Activated naive CD4-positive, alpha-beta T cell treated with anti-CD3 and anti-CD28 coated beads, Interleukin-2, amount 50 U/mL, for 24 hours (primary cell): ENCODE data around the gene SIGLEC7.
"Not testable (repeated sequence)": the region's sequence is repeated elsewhere in the genome, so short reads cannot be mapped to it uniquely, and the experiment has no call there.

Experiments
- H3K27ac Mint-ChIP-seq: one replicate; pipeline ENCODE4 v1.8.0; 2021; ENCODE audit warnings: mild to moderate bottlenecking, mixed read lengths
- H3K27me3 Mint-ChIP-seq: one replicate; pipeline ENCODE4 v1.8.0; 2021; ENCODE audit warnings: mixed read lengths
- H3K36me3 Mint-ChIP-seq: one replicate; pipeline ENCODE4 v1.8.0; 2021; ENCODE audit warnings: mixed read lengths
- H3K4me1 Mint-ChIP-seq: one replicate; pipeline ENCODE4 v1.8.0; 2021; ENCODE audit warnings: mixed read lengths
- H3K4me3 Mint-ChIP-seq: one replicate; pipeline ENCODE4 v1.8.0; 2021; ENCODE audit warnings: mild to moderate bottlenecking, mixed read lengths
- H3K9me3 Mint-ChIP-seq: one replicate; pipeline ENCODE4 v1.8.0; 2021; ENCODE audit warnings: mixed read lengths

Gene SIGLEC7

DNA sequence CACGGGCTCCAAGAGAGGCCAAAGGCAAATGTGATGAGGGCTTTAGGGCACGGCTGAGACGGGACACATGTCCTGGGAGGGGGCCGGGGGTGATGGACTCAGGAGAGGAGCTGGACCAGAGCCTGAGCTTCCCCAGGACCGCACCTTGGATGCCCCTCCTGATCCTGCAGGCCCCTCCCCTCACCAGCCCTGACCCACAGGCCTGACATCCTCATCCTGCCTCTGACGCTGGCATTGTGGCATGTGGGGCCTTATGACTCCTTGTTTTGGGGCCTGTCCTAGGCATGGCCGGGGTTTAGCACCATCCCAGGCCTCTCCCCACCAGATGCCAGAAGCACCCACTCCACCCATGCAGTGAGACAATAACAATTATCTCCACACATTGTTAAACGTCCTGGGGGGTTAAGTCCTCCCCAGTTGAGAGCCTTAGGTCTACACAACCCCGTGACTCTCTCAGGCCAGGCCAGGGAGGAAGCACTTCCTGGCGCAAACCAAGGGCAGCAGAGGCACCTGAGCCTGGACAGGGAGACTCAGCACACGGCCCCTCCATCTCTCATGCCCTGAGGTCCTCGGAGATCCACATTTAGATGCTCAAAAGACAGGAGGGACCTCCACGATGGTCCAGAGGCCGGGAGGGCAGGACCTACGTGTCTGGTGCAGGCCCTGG lies 841 bp downstream of the SIGLEC7 start:
- H3K9me3 Mint-ChIP-seq, H3K36me3 Mint-ChIP-seq, H3K4me3 Mint-ChIP-seq, H3K27me3 Mint-ChIP-seq, H3K27ac Mint-ChIP-seq: not testable (repeated sequence)
- peaks cover 18% of the 10 kb centered on the region for H3K4me1 Mint-ChIP-seq

DNA sequence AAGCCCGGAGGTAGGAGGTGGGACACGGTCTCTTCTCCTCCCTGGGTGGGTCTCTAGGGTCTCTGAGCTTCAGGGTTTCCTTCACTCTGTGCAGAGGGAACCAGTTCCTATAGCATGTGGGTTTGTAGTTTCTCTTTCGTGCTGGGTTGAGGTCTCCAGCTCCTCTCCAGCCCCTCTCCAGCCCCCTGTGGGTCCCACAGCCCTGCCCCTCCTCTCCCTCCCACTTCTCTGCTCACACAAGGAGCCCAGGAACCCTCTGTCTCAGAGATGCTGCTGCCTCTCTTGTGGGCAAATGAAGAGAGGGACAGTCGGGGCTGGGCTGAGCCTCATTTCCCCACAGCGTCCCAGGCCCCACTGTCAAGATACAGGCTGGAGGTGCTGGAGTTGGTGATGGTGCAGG lies 1.4 kb downstream of the SIGLEC7 start:
- H3K27me3 Mint-ChIP-seq, result no peaks in the 10 kb centered on the region
- peaks cover 22% of the 10 kb centered on the region for H3K4me1 Mint-ChIP-seq
- H3K36me3 Mint-ChIP-seq, result no peaks in the 10 kb centered on the region
- H3K4me3 Mint-ChIP-seq, result no peak overlapping the region
- no peaks in the 10 kb centered on the region for H3K9me3 Mint-ChIP-seq
- no peak overlapping the region for H3K27ac Mint-ChIP-seq

DNA sequence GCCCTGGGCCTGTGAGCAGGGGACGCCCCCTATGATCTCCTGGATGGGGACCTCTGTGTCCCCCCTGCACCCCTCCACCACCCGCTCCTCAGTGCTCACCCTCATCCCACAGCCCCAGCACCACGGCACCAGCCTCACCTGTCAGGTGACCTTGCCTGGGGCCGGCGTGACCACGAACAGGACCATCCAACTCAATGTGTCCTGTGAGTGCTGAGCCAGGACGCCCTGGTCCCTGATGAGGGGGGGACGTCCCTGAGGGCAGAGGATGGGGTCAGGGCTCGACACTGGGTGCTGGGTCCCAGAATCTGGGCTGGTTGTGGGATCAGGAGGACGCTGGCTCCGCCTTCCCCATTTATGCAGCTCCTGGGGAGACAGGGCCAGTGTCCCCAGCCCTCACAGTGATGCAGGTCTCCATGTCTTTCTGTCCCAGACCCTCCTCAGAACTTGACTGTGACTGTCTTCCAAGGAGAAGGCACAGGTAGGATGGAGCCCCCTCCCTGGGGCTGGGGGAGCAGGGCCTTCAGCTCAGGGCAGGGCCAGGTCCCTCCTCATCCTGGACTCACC lies 2.5 kb downstream of the SIGLEC7 start:
- H3K9me3 Mint-ChIP-seq, result no peaks in the 10 kb centered on the region
- H3K4me3 Mint-ChIP-seq, result no peak overlapping the region
- no peak overlapping the region for H3K27ac Mint-ChIP-seq
- H3K27me3 Mint-ChIP-seq, result no peaks in the 10 kb centered on the region
- H3K4me1 Mint-ChIP-seq, result peaks cover 25% of the 10 kb centered on the region
- H3K36me3 Mint-ChIP-seq, result no peaks in the 10 kb centered on the region

DNA sequence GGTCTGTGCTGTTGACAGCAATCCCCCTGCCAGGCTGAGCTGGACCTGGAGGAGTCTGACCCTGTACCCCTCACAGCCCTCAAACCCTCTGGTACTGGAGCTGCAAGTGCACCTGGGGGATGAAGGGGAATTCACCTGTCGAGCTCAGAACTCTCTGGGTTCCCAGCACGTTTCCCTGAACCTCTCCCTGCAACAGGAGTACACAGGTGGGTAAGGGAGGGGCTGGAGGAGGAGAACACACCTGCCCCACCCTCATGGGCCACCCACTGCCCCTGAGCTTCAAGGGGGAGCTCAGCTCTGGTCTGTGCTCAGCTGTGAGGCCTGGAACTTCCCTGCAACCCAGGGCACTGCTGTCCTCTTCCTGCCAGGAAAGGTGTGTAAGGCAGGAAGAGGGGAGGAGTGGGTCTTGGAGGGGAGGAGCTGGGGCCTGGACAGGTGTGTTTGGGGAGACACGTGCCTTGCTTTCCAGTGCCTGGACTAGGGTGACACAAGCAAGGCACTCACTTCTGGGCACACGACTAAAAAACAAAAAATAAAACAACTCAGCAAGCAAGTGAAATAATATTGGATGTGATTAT lies 3.9 kb downstream of the SIGLEC7 start:
- peaks cover 6% of the 10 kb centered on the region for H3K9me3 Mint-ChIP-seq
- H3K4me3 Mint-ChIP-seq, result no peak overlapping the region
- H3K27me3 Mint-ChIP-seq, result no peaks in the 10 kb centered on the region
- H3K27ac Mint-ChIP-seq, result no peak overlapping the region
- peaks cover 29% of the 10 kb centered on the region for H3K4me1 Mint-ChIP-seq
- H3K36me3 Mint-ChIP-seq, result no peaks in the 10 kb centered on the region

DNA sequence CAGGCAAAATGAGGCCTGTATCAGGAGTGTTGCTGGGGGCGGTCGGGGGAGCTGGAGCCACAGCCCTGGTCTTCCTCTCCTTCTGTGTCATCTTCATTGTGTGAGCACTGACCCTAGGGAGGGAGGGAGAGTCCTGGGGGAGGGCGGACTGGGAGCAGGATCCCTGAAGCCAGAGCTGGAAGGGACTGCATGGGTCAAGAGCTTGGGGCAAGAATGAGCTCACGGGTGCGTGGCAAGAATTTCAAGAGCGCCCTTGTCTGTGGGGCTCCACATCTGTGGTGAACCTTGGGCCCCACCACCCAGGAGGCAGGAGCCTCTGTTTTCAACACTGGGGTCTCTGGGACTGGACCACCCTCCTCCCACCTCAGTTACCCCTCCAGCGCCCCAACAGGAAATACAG lies 4.7 kb downstream of the SIGLEC7 start:
- Mint-ChIP-seq H3K27me3 (no peaks in the 10 kb centered on the region), H3K27ac (no peak overlapping the region), H3K9me3 (peaks cover 9% of the 10 kb centered on the region), H3K4me3 (no peak overlapping the region), H3K36me3 (no peaks in the 10 kb centered on the region), H3K4me1 (peaks cover 29% of the 10 kb centered on the region)

DNA sequence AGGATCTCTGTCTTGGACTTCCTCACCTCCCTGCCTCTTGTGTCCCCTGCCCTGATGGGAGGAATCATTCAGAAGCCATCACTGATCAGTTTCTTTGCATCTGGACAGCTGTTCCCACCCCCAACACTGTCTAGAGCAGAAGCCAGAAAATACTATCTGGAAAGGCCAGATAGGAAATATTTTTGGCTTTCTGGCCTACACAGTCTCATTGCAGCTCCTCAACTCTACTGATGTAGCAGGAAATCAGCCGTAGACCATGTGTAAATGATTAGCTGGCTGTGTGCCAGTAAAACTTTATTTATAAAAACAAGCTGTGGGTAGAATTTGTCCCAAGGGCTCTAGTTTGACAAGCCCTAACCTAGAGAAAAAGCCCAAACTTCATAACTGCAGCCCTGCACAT lies 5.6 kb downstream of the SIGLEC7 start:
- peaks cover 24% of the 10 kb centered on the region for H3K4me1 Mint-ChIP-seq
- peaks cover 9% of the 10 kb centered on the region for H3K9me3 Mint-ChIP-seq
- no peak overlapping the region for H3K4me3 Mint-ChIP-seq
- no peak overlapping the region for H3K27ac Mint-ChIP-seq
- no peaks in the 10 kb centered on the region for H3K27me3 Mint-ChIP-seq
- no peaks in the 10 kb centered on the region for H3K36me3 Mint-ChIP-seq

DNA sequence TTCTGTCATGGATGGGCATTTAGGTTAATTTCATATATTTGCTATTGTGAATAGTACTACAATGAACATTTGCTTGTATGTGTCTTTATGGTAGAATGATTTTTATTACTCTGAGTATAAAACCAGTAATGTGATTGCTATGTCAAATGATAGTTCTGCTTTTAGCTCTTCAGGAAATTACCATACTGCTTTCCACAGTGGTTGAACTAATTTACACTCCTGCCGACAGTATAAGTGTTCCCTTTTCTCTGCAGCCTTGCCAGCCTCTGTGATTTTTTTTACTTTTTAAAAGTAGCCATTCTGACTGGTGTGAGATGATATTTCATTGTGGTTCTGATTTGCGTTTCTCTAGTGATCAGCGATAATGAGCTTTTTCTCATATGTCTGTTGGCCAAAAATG lies 6.5 kb downstream of the SIGLEC7 start:
- no peaks in the 10 kb centered on the region for H3K27me3 Mint-ChIP-seq
- H3K9me3 Mint-ChIP-seq, result peaks cover 9% of the 10 kb centered on the region
- no peak overlapping the region for H3K27ac Mint-ChIP-seq
- H3K4me1 Mint-ChIP-seq, result peaks cover 24% of the 10 kb centered on the region
- no peaks in the 10 kb centered on the region for H3K36me3 Mint-ChIP-seq
- no peak overlapping the region for H3K4me3 Mint-ChIP-seq

DNA sequence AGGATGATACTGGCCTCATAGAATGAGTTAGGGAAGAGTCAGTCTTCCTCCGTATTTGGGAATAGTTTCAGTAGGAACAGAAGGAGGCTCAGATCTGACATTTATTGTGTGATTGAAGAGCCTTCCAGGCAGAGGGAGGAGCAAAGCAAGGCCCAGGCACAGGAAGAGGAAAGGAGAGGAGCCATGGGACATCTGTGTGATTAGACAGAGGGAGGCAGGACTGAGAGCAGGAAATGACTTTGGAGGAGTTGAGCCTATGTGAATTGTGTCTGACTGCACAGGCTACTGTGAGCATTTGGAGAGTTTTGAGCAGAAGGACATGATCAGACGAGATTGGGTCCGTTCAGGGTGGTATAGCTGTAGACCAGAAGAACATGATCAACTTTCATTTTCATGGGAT lies 8.5 kb downstream of the SIGLEC7 start:
- no peaks in the 10 kb centered on the region for H3K27me3 Mint-ChIP-seq
- no peaks in the 10 kb centered on the region for H3K36me3 Mint-ChIP-seq
- peaks cover 9% of the 10 kb centered on the region for H3K9me3 Mint-ChIP-seq
- no peak overlapping the region for H3K4me3 Mint-ChIP-seq
- H3K27ac Mint-ChIP-seq, result no peak overlapping the region
- H3K4me1 Mint-ChIP-seq, result peaks cover 18% of the 10 kb centered on the region

DNA sequence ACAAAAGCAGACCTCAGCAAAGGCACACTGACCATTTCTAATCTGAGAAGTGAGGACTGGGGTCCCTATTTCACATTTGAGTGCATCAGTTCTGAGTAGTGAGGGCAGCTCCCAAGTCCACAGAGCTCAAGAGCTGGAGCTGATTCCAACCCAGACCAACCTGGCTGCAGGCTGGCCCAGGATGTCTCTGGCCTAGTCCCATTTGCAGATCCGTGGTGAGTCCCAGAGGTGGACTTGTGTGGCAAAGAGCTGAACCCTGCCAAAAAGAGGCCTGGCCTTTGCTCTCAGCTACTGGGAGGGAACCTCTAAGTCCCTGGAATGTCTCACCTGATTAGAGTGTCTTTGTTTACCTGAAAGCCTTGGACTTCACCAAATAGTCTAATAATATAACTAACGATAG lies 14.6 kb downstream of the SIGLEC7 start:
- H3K27me3 Mint-ChIP-seq, result no peaks in the 10 kb centered on the region
- H3K27ac Mint-ChIP-seq, result no peak overlapping the region
- H3K4me1 Mint-ChIP-seq, result peaks cover 10% of the 10 kb centered on the region
- H3K9me3 Mint-ChIP-seq, result no peaks in the 10 kb centered on the region
- no peaks in the 10 kb centered on the region for H3K36me3 Mint-ChIP-seq
- no peak overlapping the region for H3K4me3 Mint-ChIP-seq

DNA sequence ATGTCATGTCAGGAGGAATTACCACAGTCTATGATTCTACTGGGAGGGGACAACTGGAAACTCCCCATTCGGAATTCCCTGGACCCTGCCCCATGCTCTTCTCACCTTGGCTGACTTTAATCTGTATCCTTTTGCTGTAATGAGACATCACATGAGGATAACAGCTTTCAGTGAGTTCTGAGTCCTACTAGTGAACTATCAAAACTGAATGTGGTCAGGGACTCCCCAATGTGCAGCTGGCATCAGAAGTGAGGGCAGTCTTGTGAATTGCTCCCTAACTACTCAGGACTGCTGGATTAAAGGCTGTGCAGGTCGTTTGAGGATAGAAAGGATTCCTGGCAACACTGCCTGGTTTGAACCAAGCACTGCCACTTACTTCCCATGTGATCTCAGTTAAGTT lies 15.2 kb downstream of the SIGLEC7 start:
- H3K9me3 Mint-ChIP-seq, result no peaks in the 10 kb centered on the region
- H3K27ac Mint-ChIP-seq, result no peak overlapping the region
- peaks cover 10% of the 10 kb centered on the region for H3K4me1 Mint-ChIP-seq
- no peaks in the 10 kb centered on the region for H3K36me3 Mint-ChIP-seq
- H3K27me3 Mint-ChIP-seq, result no peaks in the 10 kb centered on the region
- H3K4me3 Mint-ChIP-seq, result no peak overlapping the region

DNA sequence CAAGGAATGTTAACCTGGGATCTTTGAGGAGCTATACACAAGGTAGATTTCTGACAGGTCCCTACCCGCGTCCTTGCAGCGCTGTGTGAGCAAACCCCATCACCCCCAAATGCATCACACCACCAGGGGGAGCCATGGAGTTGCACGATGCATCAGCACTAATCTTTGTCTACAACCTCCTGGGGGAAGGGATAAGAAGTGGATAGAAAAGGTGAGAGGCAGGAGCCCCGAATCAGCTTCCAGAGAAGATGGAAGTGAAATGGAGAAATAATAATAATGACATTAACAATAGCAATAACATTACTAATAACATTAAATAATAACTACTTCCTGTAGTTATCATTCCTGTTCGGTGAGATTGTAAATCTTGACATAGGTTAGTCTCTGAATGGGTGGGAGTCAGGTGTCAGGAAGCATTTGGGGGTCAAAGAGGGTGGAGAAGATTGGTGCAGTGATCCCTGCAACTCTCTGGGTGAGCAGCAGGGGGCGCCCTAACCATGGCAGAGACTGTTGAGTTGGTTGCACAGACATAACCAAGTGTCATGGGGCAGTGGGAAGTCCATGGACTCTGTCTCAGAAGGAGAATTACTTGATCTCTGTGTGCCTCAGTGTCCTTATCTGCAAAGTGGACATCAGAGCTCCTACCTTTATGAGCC lies 16.5 kb downstream of the SIGLEC7 start:
- Mint-ChIP-seq H3K4me3 (no peak overlapping the region), H3K27ac (no peak overlapping the region), H3K36me3 (no peaks in the 10 kb centered on the region), H3K9me3 (no peaks in the 10 kb centered on the region), H3K27me3 (no peaks in the 10 kb centered on the region), H3K4me1 (peaks cover 10% of the 10 kb centered on the region)

DNA sequence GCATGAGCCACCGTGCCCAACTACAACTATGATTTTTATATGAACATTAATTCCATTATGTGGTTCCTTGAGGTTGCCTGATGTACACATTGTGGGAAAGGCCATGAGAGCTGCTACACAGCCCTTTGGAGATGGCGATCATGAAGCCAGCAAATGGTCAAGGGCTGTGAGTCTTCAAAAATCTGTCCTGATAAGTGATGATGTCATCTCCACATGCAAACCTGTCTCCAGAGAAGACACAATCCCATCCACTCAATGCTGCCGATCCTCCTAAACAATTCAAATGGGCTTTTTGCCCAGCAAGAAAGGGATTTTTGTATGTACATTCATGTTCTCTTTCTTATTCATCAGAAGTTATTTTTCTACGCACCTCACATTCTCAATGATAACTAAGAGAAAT lies 17.6 kb downstream of the SIGLEC7 start:
- peaks cover 10% of the 10 kb centered on the region for H3K4me1 Mint-ChIP-seq
- no peak overlapping the region for H3K4me3 Mint-ChIP-seq
- no peaks in the 10 kb centered on the region for H3K36me3 Mint-ChIP-seq
- no peaks in the 10 kb centered on the region for H3K27me3 Mint-ChIP-seq
- no peak overlapping the region for H3K27ac Mint-ChIP-seq
- no peaks in the 10 kb centered on the region for H3K9me3 Mint-ChIP-seq

DNA sequence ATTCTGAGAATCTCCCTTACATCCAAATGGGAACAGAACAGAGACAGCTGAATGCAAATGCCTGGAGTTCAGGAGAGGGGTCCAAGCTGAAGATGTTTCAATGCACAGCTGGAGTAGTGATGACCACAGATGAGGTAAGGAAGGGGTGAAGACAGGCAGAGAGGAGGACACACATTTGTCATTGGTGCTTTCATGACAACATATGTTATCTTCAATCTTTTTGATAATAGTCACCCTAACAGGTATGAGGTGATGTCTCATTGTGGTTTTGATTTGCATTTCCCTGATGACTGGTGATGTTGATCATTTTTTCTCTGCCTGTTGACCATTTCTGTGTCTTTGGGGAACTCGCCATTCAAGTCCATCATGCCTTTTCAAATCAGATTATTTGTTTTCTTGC lies 19.2 kb downstream of the SIGLEC7 start:
- Mint-ChIP-seq H3K4me1 (peaks cover 10% of the 10 kb centered on the region), H3K9me3 (no peaks in the 10 kb centered on the region), H3K27ac (no peak overlapping the region), H3K27me3 (no peaks in the 10 kb centered on the region), H3K36me3 (no peaks in the 10 kb centered on the region), H3K4me3 (no peak overlapping the region)

DNA sequence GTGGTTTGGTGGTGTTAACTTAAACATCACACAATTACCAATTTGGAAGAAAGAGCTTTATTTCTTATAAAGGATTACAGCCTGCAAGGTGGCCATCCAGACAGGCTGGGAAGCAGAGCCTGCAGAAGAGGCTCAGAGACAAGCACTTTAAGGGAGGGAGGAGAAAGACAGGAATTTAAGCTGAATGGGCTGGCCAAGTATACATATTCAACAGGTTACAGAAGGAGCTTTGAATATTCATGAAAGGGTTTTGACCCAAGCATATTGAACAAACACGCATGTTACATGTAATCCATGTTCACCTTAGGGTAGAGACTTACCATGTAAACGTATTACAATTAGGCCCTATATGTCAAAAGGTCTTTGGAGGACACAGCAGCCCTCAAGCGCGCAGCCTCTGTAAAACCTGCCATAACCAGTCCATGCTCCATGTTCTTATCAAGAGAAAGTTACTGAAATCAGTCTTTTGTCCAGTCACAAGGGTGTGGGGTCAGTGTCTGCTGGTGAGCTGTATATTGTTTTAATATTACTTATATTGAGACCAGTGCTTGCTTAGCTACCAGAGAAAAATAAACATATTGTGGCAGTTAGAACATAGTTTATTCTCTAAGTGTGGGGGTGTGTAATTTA lies 19.9 kb downstream of the SIGLEC7 start:
- Mint-ChIP-seq H3K4me1 (peaks cover 16% of the 10 kb centered on the region), H3K27ac (peak overlapping the region; percentile 35), H3K36me3 (no peaks in the 10 kb centered on the region), H3K4me3 (no peak overlapping the region), H3K27me3 (no peaks in the 10 kb centered on the region), H3K9me3 (no peaks in the 10 kb centered on the region)

DNA sequence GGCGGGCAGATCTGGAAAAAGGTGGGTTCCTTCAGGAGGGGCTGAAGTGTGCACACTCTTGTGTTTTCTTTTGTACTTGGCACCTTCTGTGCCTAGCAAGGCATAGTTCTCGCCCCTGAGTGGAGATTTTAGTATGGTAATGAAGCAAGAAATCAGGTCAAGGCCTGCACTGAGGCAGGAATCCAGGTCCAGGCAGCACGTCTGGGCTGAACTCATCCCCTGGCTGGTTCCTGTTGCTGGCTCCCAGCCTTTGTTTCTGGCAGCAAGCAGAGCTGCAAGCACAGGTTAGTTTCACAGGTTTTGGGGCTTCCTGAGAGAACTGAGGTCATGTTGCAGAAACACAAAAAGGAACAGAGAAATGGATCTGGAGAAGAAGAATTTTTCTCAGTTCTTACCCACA lies 21.2 kb downstream of the SIGLEC7 start:
- Mint-ChIP-seq H3K4me1 (peaks cover 25% of the 10 kb centered on the region), H3K27me3 (no peaks in the 10 kb centered on the region), H3K27ac (no peak overlapping the region)

DNA sequence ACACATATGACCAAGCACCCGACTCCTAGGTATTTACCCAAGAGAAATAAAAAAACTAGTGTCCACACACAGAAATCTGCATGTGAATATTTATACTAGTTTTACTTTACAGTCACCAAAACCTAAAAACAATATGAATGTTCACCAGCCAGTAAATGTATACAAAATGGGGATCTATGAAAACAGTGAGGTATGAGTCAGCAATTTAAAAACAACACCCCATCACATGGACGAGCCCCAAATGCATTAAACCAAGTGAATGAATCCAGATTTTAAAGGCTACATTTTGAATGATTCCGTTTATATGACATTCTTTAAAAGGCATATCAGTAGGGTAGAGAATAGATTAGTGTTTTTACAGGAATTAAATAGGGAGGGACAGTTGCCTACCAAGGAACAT lies 22.1 kb downstream of the SIGLEC7 start:
- H3K36me3 Mint-ChIP-seq, result no peaks in the 10 kb centered on the region
- no peaks in the 10 kb centered on the region for H3K27me3 Mint-ChIP-seq
- peaks cover 26% of the 10 kb centered on the region for H3K4me1 Mint-ChIP-seq
- no peaks in the 10 kb centered on the region for H3K9me3 Mint-ChIP-seq
- H3K27ac Mint-ChIP-seq, result no peak overlapping the region
- no peak overlapping the region for H3K4me3 Mint-ChIP-seq

More for the DNA sequence above, 21.2 kb downstream of the SIGLEC7 start:
- H3K4me3 Mint-ChIP-seq, result no peak overlapping the region
- no peaks in the 10 kb centered on the region for H3K36me3 Mint-ChIP-seq
- H3K9me3 Mint-ChIP-seq, result no peaks in the 10 kb centered on the region
